A673 (cell line): Measurements from ENCODE around the gene RBM8A.

Experiments used
- EZH2 ChIP-seq: fragments of 200-600 bp; sonication (generic); IDR thresholded peaks from 2 replicates; pipeline ENCODE4 v1.6.1; 2017; ENCODE audit warnings: borderline replicate concordance, low read depth, mild to moderate bottlenecking, mixed read lengths, antibody characterized with exemption, low read length; ENCODE audit not compliant: poor library complexity, severe bottlenecking
- TF ChIP-seq, protein P1 (sequence below): fragments of 300-800, 200-600 bp; sonication (generic); conservative IDR thresholded peaks from 2 replicates; pipeline ENCODE4 v1.5.1; 2017; ENCODE audit warnings: low read depth, mild to moderate bottlenecking, antibody characterized with exemption, low read length, moderate library complexity, mixed read lengths

DNA sequence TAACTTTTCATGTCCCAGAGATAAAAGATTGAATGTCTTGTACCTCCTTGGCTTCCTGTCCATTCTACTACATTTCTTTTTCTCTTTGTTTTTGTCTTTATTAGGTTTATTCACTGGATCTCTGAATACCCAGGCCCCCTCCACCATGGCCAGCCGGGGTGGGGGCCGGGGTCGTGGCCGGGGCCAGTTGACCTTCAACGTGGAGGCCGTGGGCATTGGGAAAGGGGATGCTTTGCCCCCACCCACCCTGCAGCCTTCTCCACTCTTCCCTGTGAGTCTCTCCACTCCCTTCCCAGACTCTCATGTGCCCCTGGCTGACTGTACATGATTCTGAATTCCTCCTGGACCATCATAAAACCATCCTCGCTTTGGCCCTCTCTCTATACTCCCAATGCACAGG, 47.4 kb upstream of the RBM8A start:
- TF ChIP-seq, protein P1, sequence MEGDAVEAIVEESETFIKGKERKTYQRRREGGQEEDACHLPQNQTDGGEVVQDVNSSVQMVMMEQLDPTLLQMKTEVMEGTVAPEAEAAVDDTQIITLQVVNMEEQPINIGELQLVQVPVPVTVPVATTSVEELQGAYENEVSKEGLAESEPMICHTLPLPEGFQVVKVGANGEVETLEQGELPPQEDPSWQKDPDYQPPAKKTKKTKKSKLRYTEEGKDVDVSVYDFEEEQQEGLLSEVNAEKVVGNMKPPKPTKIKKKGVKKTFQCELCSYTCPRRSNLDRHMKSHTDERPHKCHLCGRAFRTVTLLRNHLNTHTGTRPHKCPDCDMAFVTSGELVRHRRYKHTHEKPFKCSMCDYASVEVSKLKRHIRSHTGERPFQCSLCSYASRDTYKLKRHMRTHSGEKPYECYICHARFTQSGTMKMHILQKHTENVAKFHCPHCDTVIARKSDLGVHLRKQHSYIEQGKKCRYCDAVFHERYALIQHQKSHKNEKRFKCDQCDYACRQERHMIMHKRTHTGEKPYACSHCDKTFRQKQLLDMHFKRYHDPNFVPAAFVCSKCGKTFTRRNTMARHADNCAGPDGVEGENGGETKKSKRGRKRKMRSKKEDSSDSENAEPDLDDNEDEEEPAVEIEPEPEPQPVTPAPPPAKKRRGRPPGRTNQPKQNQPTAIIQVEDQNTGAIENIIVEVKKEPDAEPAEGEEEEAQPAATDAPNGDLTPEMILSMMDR: no peak
- TF ChIP-seq EZH2: no peak
